Effector CD8-positive, alpha-beta T cell (primary cell): ENCODE measurements around the gene CARD9.

Experiments
- DNase-seq: peaks from one replicate; lab custom pipeline; 2025; lab: John Stamatoyannopoulos, UW

Gene CARD9

GRCh38 chr9:136335296-136336155 is 37.9 kb downstream of the CARD9 start:
- no peak for DNase-seq

GRCh38 chr9:136334541-136334940 is 38.9 kb downstream of the CARD9 start:
- no peak for DNase-seq

GRCh38 chr9:136333486-136333885 is 40.0 kb downstream of the CARD9 start:
- no peak for DNase-seq

GRCh38 chr9:136333045-136333444 is 40.4 kb downstream of the CARD9 start:
- no peak for DNase-seq

GRCh38 chr9:136332482-136332983 is 40.9 kb downstream of the CARD9 start:
- no peak for DNase-seq

- DNase-seq, result no peak
Observed at GRCh38 chr9:136331556-136332481, 41.6 kb downstream of the CARD9 start.

- DNase-seq, result no peak
Observed at GRCh38 chr9:136331030-136331429, 42.4 kb downstream of the CARD9 start.

GRCh38 chr9:136330406-136330990 is 43.0 kb downstream of the CARD9 start:
- DNase-seq, result no peak

GRCh38 chr9:136329636-136330405 is 43.6 kb downstream of the CARD9 start:
- no peak for DNase-seq

GRCh38 chr9:136329211-136329627 is 44.2 kb downstream of the CARD9 start:
- DNase-seq, result no peak

- DNase-seq, result no peak
Observed at GRCh38 chr9:136328622-136329041, 44.8 kb downstream of the CARD9 start.

- no peak for DNase-seq
Observed at GRCh38 chr9:136328011-136328621, 45.4 kb downstream of the CARD9 start.

- DNase-seq, result no peak
Observed at GRCh38 chr9:136327304-136327974, 46.0 kb downstream of the CARD9 start, which contains the start of gene GPSM1. TSS of gene GPSM1 (plus strand) at chr9:136327539. CDS start at chr9:136327696, 157 bp downstream.

- no peak for DNase-seq
Observed at GRCh38 chr9:136326761-136327303, 46.6 kb downstream of the CARD9 start.

GRCh38 chr9:136326061-136326760 is 47.3 kb downstream of the CARD9 start:
- DNase-seq, result no peak

GRCh38 chr9:136325358-136325757 is 48.1 kb downstream of the CARD9 start:
- no peak for DNase-seq

GRCh38 chr9:136324501-136325300 is 48.8 kb downstream of the CARD9 start:
- no peak for DNase-seq

- no peak for DNase-seq
Observed at GRCh38 chr9:136323371-136323789, 50.1 kb downstream of the CARD9 start.
